Cerebellar cortex (tissue), 1 donor: ENCODE results near the gene SMPD4.
"Not testable (repeated sequence)": the region's sequence is repeated elsewhere in the genome, so short reads cannot be mapped to it uniquely, and the experiment has no call there.

Source experiments
- DNase-seq: peaks from one replicate; pipeline ENCODE4 v3.0.0-alpha.2; 2015; ENCODE audit warnings: low spot score

Gene SMPD4

DNA sequence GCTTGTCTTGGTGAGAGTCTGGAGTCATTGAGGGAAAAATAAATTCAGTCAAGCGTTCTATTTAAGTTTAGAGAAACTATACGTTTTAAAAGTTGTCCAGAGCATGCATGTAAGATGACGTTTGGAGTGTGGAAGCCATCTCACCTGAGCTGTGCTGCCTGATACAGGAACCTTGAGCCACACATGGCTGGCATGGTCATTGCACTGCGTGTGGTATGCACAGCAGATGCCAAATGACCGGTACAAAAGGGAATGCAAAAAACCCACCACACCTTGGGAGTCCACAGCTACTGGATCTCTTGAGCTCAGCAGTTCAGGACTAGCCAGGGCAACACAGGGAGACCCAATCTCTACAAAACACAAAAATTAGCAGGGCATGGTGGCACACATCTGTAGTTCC is 5.0 kb upstream of the SMPD4 start:
- DNase-seq: no peak

DNA sequence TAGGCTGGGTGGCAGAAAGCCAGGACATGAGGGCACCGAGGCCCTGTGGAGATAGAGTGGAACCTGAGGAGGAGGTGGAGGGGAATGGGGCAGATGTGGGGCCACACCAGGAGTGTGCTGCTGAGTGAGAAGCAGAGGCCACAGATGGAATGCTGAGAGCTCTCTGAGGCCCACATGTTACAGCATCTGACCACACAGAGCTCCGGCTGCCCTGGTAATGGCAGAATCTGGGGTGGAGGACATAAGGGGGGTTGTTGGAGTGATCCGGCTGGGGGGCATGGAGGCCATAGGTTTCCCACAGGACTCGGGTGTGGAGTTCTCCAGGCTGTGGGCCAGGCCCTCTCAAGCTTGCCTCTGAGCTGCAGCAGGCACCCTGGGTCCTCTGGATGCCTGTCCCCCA is 4.5 kb upstream of the SMPD4 start:
- DNase-seq: no peak

DNA sequence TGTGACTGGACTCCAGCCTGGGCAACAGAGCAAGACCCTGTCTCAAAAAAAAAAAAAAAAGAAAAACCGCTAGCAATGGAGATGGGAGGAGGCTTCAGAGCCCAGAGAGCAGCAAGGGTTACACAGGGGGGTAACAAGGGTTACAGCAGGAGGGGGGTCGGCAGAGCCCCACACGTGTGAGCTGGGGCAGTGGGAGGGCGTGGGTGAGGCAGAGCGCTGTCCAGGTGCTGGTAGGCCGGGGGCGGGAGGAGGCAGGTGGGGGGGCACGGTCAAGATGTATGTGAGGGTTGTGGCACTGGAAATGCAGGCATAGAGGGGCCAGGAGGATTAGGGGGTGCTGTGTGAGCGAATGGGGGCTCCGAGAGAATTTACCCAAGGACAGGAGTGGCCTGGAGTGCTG is 4.0 kb upstream of the SMPD4 start:
- DNase-seq: no peak

DNA sequence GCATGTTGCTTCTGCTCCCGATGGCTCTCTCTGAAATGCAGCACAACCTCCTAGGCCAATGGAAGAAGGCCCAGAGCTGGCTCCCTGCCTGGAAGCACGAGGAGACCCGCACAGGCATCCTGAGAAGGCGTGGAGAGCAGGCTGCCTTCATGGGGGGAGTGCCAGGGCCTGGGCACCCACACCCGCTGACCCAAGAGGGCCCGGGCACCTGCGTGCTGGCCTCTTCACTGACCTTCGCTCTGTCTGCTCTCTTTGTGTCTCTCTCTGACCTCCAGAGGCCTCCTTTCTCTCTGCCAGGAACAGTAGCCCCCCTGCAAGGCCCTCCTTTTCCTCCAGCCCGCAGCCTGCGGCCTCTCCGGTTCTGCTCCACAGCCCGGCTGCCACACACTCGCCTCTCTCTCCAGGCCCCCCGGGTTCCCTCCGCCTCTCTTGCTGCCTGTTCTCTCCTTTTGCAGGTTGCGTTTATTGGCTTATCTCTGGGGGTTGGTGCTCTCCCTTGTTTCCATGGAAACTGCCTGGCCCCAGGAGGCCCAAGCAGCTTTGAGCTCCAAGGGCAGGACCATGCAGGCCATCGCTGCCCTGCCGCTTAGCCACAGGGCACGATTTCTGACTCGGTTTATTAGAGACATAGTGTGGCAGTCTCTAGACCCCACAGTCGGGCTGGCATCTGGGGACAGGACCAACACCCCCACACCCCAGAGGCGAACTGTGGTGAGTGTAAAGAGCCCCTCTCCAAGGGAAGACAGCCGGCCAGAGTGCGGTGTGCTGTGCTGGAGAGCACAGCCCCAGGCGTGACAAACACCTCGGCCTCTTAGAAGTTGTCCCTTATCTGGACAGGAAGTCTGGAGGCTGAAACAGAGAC is 2.3 kb upstream of the SMPD4 start:
- peak; percentile 75 for DNase-seq

DNA sequence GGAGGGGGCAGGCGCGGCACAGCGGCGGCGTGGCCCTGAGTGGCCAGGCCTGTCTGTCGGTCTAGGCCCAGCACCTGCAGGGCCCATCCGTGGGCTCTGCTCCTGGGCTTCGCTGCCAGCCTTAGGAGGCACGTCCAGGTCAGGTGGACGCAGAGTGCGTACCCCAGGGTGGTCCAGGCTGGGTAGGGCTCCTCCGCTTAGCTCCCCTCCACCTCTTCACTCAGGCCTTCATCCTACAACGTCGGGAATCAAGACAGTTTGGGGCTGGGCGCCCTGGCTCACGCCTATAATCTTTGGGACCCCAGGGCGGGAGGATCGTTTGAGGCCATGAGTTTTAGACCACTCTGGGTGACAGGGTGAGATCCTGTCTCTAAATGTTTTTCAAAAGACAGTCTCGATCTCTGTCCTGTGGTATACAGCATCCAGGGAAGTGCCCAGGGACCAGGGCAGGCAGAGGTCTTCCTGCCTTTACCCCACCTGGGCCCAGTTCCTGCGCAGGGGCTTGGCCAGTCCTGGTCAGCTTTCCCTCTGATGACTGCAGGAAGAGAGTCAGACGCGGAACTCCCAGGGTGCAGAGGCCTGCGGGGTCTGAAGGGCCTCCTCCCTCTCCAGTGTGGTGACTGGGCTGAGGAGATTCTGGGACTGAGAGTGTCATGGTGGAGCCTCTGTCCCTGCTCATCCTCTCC is 1.6 kb upstream of the SMPD4 start:
- DNase-seq: peak; percentile 20

DNA sequence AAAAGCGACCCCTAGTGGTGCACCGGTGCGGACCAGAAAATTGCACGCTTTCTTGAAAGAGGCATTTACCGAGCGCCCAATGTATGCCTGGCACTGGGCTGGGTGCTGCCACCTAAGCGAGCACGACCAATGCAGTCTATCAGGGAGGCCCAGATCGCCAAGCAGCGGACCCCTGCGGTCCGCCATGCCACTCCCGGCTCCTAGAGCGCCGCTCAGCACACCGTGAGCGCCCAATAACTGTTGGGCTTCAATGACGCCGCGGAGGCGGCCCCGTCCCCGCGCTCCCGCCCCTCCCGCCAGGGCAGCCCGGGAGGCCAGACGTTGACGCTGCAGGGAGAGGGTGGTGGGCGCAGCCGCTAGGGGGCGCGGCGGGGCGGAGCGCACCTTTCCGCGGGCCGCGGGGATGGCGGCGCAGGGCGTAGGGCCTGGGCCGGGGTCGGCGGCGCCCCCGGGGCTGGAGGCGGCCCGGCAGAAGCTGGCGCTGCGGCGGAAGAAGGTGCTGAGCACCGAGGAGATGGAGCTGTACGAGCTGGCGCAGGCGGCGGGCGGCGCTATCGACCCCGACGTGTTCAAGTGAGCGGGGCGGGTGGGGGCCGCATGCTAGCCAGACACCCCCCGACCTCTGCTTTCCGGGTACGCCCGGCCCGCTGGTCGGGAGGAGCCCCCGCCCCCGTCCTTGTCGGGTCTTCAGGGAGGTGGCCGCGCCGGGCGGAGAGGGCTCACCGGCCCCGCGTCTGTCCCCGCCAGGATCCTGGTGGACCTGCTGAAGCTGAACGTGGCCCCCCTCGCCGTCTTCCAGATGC is 679 bp upstream of the SMPD4 start, which contains the start of gene MZT2B:
Gene MZT2B (plus strand): TSS at position 383 of the 803 bp plus-strand sequence. CDS start 21 bp downstream, at position 404.
- peak; percentile 82 for DNase-seq

DNA sequence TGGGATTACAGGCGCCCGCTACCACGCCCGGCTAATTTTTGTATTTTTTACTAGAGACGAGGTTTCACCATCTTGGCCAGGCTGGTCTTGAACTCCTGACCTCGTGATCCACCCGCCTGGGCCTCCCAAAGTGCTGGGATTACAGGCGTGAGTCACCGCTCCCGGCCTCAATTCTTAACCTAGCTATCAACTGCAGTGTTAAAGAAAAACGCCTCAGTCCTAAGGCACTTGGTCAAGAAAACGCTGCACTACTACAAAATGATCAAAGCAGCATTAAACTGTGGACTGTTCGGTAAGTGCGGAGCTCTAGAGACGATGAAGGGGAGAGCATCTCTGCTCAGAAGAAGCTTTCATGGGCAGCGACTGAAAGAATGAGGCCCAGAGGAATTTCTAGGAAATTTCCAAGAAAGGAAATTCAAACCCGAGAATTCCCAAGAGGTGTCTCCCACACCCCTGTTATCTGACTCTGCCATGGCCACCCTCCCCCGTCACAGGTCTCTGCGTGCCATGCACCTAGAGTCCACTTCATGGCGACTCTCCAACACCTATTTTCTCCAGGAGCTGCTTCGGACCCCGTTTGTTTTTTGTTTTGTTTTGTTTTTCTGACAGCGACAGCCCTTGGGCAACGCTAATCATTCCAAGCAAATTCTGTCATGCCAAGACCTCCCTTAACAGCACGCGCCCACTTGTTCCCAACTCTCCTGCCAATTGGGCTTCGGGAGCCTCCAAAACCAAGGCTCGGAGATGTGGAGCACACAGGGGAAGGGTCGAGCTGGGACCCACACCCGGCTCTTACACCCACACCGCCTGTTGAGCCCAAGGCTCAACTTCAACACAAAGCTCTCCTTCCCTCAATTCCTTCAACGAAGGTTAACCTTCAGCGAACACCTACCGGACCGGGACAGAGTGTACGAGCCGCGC is 738 bp downstream of the SMPD4 start:
- DNase-seq: not testable (repeated sequence)

DNA sequence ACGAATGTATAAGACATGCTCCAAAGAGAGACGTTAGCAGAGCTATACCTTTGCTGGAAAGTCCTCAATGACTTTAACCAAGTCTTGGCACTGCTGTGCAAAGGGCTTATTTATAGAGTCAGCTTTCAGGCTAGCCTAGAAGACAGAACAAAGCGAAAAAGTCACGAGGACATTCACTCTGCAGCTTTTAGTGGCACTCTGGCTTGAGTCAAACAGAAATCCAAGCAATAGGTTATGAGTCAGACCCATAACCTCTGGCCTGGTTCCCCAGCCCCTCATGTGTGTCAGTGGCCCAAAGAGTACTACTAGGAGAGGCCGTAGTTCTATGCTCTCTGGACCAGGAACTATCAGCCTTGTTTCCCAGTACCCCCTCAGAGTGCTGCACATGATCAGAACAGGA is 6.5 kb downstream of the SMPD4 start:
- not testable (repeated sequence) for DNase-seq

DNA sequence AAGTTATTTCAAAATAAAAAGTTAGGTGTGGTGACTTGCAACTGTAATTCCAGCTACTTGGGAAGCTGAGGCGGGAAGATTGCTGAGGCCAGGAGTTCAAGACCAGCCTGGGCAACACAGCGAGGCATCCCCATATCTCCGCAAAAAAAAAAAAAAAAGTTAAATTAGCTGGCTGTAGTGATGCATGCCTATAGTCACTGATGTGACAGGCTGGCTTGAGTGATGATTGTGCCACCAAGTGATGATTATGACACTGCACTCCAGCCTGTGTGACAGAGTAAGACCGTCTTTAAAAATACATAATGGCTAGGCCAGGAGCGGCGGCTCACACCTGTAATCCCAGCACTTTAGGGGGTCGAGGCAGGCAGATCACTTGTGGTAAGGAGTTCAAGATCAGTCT is 11.5 kb downstream of the SMPD4 start:
- no peak for DNase-seq

DNA sequence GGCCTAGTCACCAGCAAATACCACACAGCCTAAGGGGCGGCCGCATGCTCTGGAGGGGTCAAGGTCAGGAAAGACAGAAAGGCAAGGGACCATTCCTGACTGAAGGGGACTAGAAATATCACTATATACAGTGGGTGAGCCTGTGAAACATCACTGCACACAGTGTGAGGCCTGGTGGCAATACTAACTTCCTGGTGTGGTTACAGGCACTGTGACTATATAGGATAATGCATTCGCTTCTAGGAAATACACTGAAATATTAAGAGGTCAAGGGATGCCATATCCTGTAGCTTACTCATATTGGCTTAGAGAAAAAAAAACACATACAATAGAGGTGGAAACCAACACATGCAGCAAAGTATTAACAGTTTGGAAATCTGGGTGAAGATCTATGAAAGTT is 12.2 kb downstream of the SMPD4 start:
- DNase-seq: not testable (repeated sequence)

DNA sequence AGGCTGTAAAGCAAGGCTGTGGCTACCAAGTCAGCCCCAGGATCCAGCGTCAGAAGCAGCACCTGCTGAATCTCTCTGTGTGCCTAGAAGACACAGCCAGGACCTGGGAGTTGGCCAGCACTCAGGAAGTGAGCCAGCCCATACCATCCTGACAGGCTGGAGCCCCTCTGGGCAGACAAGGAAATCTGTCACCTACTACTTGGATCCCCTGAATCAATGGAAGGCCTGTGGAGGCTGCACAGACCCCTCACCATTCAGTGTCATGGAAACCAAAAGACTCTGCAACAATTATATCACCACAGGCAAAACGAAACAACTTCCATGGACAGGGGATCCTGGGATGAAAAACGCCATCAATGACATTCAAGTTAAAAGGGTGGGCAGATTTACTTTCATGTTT is 14.8 kb downstream of the SMPD4 start:
- not testable (repeated sequence) for DNase-seq

DNA sequence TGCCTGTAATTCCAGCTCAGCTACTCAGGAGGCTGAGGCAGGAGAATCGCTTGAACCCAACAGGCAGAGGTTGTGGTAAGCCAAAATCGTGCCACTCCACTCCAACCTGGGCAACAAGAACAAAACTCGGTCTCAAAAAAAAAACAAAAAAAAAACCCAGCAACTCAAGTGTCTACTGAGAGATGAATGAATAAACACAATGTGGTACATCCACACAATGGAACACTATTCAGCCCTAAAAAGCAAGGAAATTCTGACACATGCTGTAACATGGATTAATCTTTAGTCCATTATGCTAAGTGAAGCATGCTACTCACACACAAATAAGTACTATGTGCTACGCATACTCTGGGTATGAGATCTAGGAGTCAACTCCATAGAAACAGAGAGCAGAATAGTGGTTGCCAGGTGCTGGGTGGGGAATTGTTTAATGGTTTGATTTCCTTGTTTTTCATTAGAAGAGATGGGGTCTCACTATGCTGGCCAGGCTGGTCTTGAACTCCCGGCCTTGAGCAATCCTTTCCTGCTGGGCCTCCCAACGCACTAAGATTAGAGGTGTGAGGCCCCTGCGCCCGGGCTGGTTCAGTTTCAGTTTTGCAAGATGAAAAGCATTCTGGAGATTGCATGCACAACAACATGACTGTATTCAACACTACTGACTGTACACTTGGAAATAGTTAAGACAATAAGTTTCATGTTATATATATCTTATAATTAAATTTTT is 15.9 kb downstream of the SMPD4 start:
- no peak for DNase-seq

DNA sequence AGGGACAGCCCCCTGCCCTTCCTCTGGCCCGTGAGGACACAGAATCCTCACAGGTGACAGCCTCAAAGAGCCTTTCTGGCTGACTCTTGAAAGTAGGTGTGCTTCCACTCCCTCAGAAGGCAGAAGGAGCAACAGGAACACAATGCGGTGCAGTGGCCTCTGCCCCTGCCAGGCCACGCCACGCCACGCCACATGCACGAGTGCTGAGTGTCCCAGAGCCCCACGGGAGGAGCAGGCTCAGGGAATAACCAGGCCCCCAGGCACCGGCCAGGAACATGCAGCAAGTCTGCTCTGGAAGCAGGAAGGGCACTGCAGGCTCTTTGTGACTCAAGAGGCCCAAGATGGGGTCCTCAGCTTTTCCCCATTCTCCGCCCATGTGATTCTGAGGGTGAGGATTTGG is 18.4 kb downstream of the SMPD4 start:
- no peak for DNase-seq

DNA sequence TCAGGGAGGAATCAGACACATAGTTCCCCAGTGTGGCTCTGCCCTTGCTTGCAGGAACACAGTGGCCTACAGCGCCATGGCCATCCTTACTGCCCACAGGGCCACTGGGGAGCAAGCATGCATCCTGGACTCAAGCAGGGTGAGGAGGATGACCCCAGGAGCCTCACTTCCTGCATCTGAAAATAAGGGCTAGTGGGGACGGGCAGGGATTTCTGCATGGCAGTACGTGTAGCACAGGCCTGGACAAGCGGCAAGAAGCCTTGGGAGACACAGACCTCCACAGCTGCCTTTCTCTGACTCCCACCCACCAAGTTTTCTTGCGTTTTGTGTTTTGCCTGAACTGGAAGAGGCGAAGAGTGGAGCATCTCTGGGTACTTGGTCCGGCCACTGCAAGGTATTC is 18.9 kb downstream of the SMPD4 start:
- not testable (repeated sequence) for DNase-seq

DNA sequence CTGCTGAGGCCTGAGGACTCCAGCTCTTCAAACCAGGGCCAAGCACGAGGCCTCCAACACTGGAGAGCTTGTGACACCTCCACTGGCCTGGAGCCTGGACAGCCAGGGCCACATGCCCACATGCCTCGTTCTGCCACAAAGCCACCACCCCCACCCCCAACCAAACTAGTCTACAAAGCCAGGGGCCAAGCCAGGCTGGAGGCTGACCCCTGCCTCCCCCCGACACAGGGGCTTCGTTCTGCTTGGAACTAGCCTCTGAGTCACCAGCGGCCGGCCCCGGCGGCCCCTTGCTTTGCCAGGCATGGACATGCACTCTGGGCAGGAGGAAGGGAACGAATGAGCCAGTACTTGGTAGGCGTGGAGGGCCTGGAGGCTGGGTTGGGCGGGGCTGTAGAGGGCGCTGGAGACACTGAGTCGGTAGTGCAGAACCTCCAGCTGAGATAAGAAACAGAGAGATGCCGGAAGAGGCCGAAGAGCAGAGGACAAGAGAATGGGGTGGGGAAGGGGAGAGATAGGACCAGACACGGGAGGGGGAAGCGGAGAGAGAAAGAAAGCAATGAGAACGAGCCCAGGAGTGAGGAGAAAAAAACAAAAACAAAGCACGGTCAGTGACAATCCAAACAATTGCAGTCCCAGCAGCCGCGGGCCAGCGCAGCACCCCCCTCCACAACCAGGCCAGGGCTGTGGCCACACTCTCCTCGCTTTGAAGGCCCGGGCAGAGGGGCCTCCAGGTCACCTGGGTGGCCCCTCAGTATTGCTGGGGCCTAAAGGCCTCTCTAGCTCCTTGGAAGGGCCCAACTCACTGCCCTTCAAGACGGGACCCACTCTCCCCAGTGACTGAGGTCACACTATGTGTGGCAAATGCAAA is 20.3 kb downstream of the SMPD4 start:
- DNase-seq: not testable (repeated sequence)

DNA sequence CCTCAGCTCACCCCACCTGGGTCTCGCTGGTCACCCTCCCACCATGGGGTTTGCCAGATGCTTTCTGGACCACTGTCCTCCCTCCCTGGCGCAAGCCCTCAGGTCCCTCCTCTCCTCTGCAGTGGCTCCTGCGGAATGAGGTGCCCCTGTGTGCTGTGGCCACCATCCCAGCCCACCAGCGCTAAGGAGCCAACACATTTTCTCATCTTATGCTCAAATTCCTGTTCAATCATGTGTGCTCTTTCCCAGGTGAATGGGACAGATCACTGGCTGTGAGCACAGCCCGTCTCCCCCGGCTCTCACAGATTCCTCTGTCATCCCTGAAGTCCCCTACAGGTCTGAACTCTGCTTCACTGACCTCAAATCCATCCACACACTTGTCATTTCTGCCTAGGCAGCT is 21.3 kb downstream of the SMPD4 start:
- no peak for DNase-seq

DNA sequence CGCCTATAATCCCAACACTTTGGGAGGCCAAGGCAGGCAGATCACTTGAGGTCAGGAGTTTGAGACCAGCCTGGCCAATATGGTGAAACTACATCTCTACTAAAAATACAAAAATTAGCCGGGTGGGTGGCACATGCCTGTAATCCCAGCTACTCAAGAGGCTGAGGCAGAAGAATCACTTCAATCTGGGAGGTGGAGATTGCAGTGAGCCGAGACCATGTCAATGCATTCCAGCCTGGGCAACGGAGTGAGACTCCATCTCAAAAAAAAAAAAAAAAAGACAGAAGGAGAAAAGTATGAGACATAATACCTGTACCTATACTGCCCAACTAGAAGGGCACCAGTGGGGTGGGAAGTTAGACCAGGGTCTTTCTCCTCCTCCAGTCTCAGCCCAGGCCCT is 22.0 kb downstream of the SMPD4 start:
- DNase-seq: not testable (repeated sequence)

DNA sequence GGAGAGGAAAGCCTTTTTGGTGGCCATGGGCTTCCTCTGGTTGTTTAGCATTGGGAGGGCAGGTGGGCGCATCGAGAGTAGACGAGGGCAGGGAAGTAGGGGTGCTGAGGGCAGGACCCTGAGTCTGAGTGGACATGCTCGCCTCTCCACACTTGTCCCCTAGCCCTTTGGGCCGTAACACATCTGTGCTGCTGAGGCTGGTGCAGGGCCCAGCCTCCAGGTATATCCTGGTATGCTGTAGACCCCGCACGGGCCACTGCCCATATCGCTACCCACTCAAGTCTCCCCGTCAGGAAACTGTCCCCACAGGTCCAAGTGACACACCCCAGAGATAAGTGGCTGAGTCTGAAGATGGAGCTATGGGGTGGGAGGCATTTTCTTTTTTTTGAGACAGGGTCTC is 22.8 kb downstream of the SMPD4 start:
- DNase-seq: no peak

DNA sequence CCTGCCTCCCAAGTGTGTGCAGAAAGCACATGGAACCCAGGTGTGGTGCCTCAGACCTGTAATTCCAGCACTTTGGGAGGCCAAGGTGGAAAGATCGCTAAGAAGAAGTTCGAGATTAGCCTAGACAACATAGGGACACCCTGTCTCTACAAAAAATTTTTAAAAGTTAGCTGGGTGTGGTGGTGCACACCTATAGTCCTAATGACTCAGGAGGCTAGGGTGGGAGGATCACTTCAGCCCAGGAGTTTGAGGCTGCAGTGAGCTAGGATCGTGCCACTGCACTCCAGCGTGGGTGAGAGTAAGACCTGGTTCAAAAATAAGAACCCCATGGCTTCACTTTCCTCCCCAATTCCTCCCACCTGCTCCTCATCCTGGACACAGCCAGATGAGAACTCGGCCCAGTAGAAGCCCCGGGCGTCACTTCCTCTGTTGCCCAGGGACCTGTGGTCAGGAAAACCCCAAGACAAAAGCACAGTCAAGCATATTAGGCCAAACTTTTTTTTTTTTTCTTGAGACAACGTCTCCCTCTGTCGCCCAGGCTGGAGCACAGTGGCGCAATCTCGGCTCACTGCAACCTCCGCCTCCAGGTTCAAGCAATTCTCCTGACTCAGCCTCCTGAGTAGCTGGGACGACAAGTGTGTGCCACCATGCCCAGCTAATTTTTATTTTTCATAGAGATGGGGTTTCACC is 23.4 kb downstream of the SMPD4 start:
- DNase-seq: not testable (repeated sequence)
